Activated CD4-positive, alpha-beta T cell treated with anti-CD3 and anti-CD28 coated beads, Interleukin-2, amount 10 ng/mL, durations not matched to agents 7 days and 5 days (primary cell): ENCODE data around the gene GULP1. TPM values are rescaled to one million over a fixed set of nuclear protein-coding genes. Genes with fewer than 3 reads are reported as not detected.

Experiments
- CTCF ChIA-PET: fragments of 350-600 bp; sonication (Branson Sonifier 250); formaldehyde crosslinking; loops from one replicate; lab custom pipeline; 2021; ENCODE audit warnings: antibody characterized with exemption; lab: Charles Lee
- POLR2A ChIA-PET: fragments of 350-600 bp; sonication (Branson Sonifier 250); formaldehyde crosslinking; loops from one replicate; lab custom pipeline; 2021; ENCODE audit warnings: antibody characterized with exemption; lab: Charles Lee
- DNase-seq: peaks from one replicate; pipeline ENCODE4 v3.0.0-alpha.2; 2020
- H3K27ac Mint-ChIP-seq: one replicate; pipeline ENCODE4 v1.8.0; 2021; ENCODE audit warnings: mild to moderate bottlenecking, moderate library complexity, mixed read lengths
- H3K27me3 Mint-ChIP-seq: one replicate; pipeline ENCODE4 v1.8.0; 2021; ENCODE audit warnings: mixed read lengths
- H3K36me3 Mint-ChIP-seq: one replicate; pipeline ENCODE4 v1.8.0; 2021; ENCODE audit warnings: low read depth, mixed read lengths
- H3K4me1 Mint-ChIP-seq: one replicate; pipeline ENCODE4 v1.8.0; 2021; ENCODE audit warnings: mixed read lengths
- H3K4me3 Mint-ChIP-seq: one replicate; pipeline ENCODE4 v1.8.0; 2021; ENCODE audit warnings: mild to moderate bottlenecking, moderate library complexity, mixed read lengths
- H3K9me3 Mint-ChIP-seq: one replicate; pipeline ENCODE4 v1.8.0; 2021; ENCODE audit warnings: mixed read lengths
- total RNA-seq, 2 experiments: library from RNA; stranded (reverse); gene quantifications; one replicate each; pipeline ENCODE4 v1.2.3, GENCODE V29; 2021

The GULP1 gene
- total RNA-seq, 2 experiments from 2014 or later = not detected

DNA sequence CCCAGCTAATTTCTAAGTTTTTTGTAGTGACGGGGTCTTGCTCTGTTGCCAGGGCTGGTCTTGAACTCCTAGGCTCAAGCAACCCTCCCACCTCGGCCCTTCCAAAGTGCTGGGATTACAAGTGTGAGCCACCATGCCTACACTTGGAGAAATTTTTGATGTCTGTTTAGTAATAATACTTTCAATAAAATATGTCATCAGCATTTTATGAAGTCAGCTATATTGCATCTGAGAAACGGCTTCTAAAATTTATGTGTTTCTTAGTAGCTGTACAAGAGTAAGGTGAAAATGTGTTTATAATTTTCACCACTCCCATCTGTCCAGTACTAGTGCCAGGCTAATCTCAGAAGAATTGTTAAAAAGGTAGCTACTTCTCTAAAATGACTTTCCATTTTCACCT lies 46.8 kb downstream of the GULP1 start:
- Mint-ChIP-seq H3K27me3 (no peaks in the 10 kb centered on the region), H3K36me3 (no peaks in the 10 kb centered on the region), H3K4me1 (no peaks in the 10 kb centered on the region), H3K4me3 (no peak overlapping the region), H3K9me3 (no peaks in the 10 kb centered on the region), H3K27ac (no peak overlapping the region)
- DNase-seq = no peak
- ChIA-PET CTCF (no interaction called here), POLR2A (no interaction called here)

DNA sequence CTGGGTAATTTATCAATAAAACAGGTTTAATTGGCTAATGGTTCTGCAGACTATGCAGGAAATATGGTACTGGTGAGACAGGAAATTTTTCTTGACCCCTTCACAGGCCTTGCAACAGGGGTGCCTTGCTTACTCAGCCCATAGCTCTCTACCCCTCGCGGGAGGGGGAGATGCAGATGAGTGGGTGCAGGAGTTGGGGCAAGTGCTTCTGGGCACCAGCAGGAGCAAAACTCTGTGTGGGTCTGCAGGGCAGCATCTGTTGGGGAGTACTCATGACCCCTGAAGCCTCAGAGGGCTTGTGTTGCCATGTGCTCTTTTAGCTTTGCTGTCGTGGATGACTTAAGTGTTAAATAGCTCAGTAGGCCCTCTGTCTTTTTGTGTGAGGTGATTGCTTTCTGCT lies 48.6 kb downstream of the GULP1 start:
- no peak for DNase-seq
- Mint-ChIP-seq H3K27ac (no peak overlapping the region), H3K36me3 (no peaks in the 10 kb centered on the region), H3K27me3 (no peaks in the 10 kb centered on the region), H3K4me3 (no peak overlapping the region), H3K4me1 (no peaks in the 10 kb centered on the region), H3K9me3 (no peaks in the 10 kb centered on the region)
- ChIA-PET CTCF (no interaction called here), POLR2A (no interaction called here)

DNA sequence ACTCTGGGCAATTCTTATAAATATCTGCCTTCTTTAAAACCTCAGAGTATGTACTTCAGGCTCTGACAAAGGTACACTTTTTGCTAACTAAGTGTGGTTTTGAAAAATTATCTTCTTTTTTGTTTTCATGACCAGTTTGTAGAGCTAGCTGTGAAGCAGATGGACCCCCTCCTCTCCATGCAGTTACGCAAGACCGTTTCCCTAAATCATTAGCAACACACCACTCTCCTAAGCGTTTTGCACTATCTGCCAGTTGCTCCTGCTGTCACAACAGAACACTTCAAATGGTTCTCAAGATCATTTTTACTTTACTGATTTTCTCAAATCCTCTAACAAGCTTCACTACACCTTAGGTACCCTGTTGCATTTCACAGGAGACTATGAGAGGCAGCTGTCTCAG lies 53.3 kb downstream of the GULP1 start:
- Mint-ChIP-seq H3K27me3 (no peaks in the 10 kb centered on the region), H3K36me3 (no peaks in the 10 kb centered on the region), H3K4me1 (no peaks in the 10 kb centered on the region), H3K4me3 (no peak overlapping the region), H3K9me3 (no peaks in the 10 kb centered on the region), H3K27ac (no peak overlapping the region)
- ChIA-PET POLR2A (no interaction called here), CTCF (no interaction called here)
- no peak for DNase-seq

DNA sequence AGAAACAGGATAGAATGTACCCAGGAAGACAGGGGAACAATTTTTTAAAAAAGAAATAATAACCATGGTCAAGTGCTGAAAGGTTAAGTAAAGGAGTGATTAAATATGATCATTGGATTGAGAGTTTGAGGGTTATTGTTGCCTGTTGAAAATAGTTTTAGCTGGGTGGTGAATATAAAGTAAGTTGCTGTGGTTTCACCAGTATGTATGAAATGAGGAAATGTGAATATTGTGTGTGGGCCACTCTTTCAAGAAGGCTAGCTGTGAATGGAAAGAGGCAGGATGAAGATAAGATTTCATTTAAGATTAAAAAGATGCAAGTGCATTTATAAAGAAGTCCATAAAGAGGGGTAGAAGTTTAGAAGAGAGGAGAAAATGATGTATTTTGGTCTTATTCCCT lies 53.8 kb downstream of the GULP1 start:
- H3K27ac Mint-ChIP-seq = no peak overlapping the region
- DNase-seq = no peak
- H3K4me1 Mint-ChIP-seq = no peaks in the 10 kb centered on the region

DNA sequence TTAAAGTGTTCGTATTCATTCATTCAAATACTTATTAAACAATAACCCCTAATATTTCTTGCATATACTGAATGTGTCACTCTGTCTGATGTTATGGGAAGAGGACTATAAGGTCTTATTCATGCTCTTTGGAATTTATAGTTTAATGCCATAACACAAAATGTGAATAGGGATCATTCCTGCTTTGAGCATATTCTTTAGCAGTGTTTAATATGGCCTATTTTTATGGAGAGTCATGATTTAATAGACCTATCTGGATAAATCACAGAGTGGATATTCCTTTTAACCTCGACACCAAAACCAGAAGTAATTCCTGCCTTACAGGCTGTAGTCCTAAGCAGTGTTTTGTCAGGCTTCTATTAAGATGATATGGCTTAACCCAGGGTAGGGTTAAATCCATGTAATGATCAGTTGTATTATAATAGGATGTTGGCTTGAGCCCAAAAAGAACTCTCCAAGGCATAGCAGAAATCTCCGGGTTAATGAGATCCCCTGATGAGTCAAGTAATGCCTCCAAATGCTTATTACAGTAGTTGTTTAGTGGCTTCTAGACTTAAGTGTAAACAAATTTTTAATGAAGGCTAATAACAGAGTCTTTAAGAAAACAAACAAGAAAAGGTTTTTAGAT lies 54.3 kb downstream of the GULP1 start:
- Mint-ChIP-seq H3K27ac (no peak overlapping the region), H3K9me3 (no peaks in the 10 kb centered on the region), H3K36me3 (no peaks in the 10 kb centered on the region), H3K27me3 (no peaks in the 10 kb centered on the region), H3K4me1 (no peaks in the 10 kb centered on the region), H3K4me3 (no peak overlapping the region)
- ChIA-PET CTCF (no interaction called here), POLR2A (no interaction called here)
- DNase-seq = no peak

More for the DNA sequence above, 53.8 kb downstream of the GULP1 start:
- Mint-ChIP-seq H3K4me3 (no peak overlapping the region), H3K36me3 (no peaks in the 10 kb centered on the region), H3K9me3 (no peaks in the 10 kb centered on the region), H3K27me3 (no peaks in the 10 kb centered on the region)
- POLR2A ChIA-PET = no interaction called here
- CTCF ChIA-PET = no interaction called here

DNA sequence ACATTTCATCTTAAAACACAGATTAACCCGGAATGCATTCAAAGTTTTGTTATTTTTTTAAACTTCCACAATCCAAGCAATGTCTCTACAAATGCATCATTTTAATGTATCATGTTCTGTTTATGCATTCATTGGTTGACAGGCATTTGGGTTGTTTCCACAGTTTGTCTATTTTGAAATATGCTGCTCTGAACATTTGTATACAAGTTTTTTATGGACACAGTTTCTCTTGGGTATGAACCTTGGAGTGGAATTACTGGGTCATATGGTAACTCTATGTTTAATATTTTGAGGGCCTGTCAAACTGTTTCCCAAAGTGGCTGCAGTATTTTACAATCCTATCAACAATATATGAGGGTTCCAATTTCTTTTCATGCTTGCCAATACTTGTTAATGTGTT lies 57.3 kb downstream of the GULP1 start:
- Mint-ChIP-seq H3K4me3 (no peak overlapping the region), H3K36me3 (no peaks in the 10 kb centered on the region), H3K27me3 (no peaks in the 10 kb centered on the region), H3K9me3 (no peaks in the 10 kb centered on the region), H3K27ac (no peak overlapping the region), H3K4me1 (no peaks in the 10 kb centered on the region)
- no peak for DNase-seq
- POLR2A ChIA-PET = no interaction called here
- CTCF ChIA-PET = no interaction called here

DNA sequence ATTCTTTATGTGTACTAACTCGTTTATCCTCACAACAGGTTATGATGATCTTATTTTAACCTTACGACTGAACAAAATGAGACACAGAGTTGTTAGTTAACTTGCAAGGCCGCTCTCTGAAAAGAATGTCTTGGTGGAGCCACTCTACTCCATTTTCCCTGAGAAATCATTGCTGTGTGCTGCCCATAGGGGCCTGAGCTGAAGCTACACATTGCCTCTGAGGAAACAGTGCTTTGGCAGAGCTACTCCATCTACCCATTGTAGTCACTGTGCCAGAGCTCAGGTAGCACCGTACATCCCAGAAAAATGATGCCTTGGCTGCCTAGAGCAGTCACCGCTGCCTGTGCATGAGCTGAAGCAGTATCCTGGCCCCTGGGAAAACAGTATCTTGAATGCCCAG lies 61.6 kb downstream of the GULP1 start:
- no peak overlapping the region for H3K27ac Mint-ChIP-seq
- ChIA-PET CTCF (no interaction called here), POLR2A (no interaction called here)
- no peak for DNase-seq
- no peak overlapping the region for H3K4me3 Mint-ChIP-seq
- no peaks in the 10 kb centered on the region for H3K9me3 Mint-ChIP-seq
- no peaks in the 10 kb centered on the region for H3K4me1 Mint-ChIP-seq
- no peaks in the 10 kb centered on the region for H3K36me3 Mint-ChIP-seq
- H3K27me3 Mint-ChIP-seq = no peaks in the 10 kb centered on the region

DNA sequence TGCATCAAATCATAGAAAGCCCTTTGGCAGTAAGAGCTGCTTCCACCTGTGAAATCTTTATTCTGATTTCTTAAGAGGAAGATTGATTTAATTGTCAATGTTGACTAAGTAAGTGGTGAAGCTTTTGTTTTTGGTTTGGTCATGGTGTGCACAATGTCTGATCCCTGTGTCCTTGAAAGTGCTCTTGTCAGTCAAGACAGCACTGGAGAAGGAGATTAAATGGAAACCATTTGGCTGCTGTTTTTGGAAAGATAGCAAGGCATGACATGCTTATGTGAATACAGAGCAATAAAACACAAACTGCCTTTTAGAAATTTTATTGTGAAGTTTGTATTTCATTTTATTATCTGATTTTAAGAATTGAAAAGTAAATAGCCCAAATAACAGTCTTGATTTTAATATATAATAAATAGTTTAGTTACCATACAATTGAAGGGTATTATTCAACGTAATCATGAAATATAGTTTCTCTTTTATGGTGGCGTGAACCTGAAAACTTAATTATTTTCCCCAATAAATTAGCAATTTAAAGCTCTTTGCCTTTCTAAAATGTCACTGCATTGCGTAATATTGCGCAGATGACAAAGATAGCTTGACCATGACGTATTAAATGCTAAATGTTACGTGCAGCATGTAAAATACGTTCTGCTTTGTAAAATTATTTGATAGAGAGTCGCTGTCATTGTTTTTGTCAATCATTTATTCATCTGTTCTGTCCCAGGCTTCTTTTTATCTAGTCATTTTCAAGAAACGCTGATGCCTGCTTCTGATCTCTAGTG lies 69.0 kb downstream of the GULP1 start:
- Mint-ChIP-seq H3K27ac (no peak overlapping the region), H3K4me1 (no peaks in the 10 kb centered on the region), H3K27me3 (no peaks in the 10 kb centered on the region), H3K4me3 (no peak overlapping the region), H3K9me3 (no peaks in the 10 kb centered on the region), H3K36me3 (no peaks in the 10 kb centered on the region)
- ChIA-PET POLR2A (no interaction called here), CTCF (no interaction called here)
- DNase-seq = no peak

DNA sequence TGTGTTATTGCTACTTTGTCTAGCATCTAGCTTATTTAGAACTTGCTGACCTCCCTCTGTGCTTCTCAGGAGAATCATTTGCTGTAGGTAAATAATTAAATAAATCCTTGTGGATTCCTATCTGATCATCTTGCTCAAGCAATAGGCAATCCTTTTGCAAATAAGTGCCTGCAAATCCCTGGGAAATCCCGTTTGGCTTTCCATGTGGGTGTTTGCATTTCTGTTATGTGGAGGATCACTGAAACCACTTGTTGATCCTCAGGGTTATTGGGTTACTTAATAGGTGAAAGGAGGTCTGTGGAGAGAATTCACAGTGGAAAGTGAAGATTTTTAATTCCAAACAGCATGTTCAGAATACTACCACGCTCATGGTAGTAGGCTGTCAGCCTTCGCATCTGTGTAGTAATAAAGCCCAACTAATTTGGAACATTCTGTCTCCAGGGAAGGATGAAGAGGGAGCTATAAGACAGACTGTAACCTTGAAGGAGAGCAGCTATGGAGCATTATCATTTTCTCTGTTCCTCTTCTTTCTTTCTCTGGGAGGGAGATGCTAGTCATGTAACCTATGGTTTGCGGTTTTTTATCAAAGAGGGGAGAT lies 72.5 kb downstream of the GULP1 start:
- no peaks in the 10 kb centered on the region for H3K4me1 Mint-ChIP-seq
- H3K9me3 Mint-ChIP-seq = no peaks in the 10 kb centered on the region
- H3K27me3 Mint-ChIP-seq = no peaks in the 10 kb centered on the region
- ChIA-PET CTCF (no interaction called here), POLR2A (no interaction called here)
- no peak overlapping the region for H3K4me3 Mint-ChIP-seq
- DNase-seq = no peak
- H3K36me3 Mint-ChIP-seq = no peaks in the 10 kb centered on the region
- no peak overlapping the region for H3K27ac Mint-ChIP-seq

DNA sequence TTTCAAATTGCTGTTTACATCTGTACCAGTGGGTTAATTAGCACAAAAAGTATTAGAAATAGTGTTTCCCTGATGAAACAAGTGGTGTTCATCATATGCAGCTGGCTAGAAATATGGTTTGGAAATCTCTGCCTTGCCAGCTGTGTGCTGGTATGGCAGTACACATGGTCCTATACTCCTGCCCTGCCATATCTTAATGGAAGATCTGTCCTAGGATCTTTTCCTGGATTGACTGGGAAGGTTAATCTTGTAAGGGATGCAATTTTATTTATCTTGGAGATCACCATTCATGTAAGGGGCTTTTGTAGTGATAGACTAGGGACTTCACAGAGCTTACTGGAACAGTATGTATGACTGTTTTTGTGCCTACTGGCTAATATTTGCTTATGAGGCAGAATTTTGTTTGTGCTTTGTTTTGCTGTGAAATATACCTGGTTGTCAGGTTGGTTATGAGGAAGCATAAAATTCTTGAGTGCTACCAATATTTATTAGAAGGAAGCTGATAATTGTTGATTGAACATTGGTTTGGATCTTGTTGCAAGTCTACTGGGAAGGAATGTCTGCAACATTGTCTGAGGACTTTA lies 73.5 kb downstream of the GULP1 start:
- no peak overlapping the region for H3K4me3 Mint-ChIP-seq
- no peaks in the 10 kb centered on the region for H3K9me3 Mint-ChIP-seq
- ChIA-PET POLR2A (no interaction called here), CTCF (no interaction called here)
- DNase-seq = no peak
- H3K4me1 Mint-ChIP-seq = no peaks in the 10 kb centered on the region
- H3K27me3 Mint-ChIP-seq = no peaks in the 10 kb centered on the region
- H3K27ac Mint-ChIP-seq = no peak overlapping the region
- H3K36me3 Mint-ChIP-seq = no peaks in the 10 kb centered on the region

DNA sequence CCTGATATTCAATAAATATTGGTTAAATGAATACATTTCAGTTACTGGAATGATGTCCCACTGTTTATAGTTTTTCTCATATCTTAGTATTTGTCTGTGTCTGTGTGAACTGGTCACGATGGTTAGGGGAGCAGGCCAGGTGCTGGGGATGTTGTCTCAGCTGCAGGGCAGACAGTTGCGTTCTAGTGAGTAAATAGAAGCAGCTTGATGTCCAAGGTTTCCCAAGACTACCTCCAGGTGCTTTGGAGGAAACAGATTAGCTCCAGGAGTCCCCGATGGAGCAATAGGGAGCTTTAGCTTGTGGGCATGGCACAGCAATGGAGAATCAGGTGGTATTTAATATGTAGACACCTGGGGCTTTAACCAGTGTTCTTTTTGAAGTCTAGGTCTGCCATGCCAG lies 75.5 kb downstream of the GULP1 start:
- DNase-seq = no peak
- Mint-ChIP-seq H3K27ac (no peak overlapping the region), H3K27me3 (no peaks in the 10 kb centered on the region), H3K9me3 (no peaks in the 10 kb centered on the region), H3K4me1 (no peaks in the 10 kb centered on the region), H3K36me3 (no peaks in the 10 kb centered on the region), H3K4me3 (no peak overlapping the region)
- POLR2A ChIA-PET = no interaction called here
- CTCF ChIA-PET = no interaction called here

DNA sequence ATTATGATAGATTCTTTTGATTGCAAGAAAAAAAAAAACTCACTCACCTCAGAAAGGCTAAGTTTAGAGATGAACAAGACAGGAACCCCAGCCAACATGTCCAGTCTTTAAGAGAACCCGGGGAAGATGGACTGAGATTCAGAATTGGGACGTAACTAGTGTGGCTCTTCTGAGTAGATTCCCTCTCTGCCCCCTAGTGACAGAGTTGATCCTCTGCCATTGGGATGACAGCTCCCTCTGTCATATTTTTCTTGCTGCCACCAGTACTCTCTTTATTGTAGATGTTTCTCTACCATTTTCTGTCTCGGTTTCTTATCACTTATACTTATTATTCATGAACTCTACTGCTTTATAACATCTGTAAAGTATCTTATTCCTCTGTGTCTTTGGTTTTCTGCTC lies 77.7 kb downstream of the GULP1 start:
- no peak overlapping the region for H3K4me3 Mint-ChIP-seq
- no peaks in the 10 kb centered on the region for H3K9me3 Mint-ChIP-seq
- no peaks in the 10 kb centered on the region for H3K36me3 Mint-ChIP-seq
- no peaks in the 10 kb centered on the region for H3K27me3 Mint-ChIP-seq
- H3K27ac Mint-ChIP-seq = no peak overlapping the region
- POLR2A ChIA-PET = no interaction called here
- CTCF ChIA-PET = interaction anchor here (0.6 kb wide), 1 partner anchor 294 kb away, joined by 6 read pairs; no protein-coding TSS in a partner anchor
- no peaks in the 10 kb centered on the region for H3K4me1 Mint-ChIP-seq
- DNase-seq = peak; percentile 9

DNA sequence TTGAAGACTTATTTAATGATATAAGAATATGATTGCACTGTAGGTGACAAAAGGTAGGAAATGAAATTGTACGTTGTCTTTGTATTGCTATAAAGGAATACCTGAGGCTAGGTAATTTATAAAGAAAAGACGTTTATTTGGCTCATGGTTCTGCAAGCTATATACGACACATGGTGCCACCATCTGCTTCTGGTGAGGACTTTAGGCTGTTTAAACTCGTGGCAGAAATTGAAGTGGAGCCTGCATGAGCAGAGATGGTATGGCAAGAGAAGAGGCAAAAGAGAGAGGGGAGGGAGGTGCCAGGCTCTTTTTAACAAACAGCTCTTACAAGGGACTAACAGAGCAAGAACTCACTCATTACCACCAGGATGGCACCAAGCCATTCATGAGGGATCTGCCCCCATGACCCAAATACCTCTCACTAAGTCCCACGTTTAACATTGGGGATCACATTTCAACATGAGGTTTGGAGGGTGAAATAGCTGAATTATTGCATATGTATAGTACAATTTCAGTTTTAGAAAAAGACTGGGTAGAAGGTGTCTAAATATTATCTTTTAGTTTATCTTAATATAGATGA lies 86.8 kb downstream of the GULP1 start:
- H3K4me1 Mint-ChIP-seq = no peaks in the 10 kb centered on the region
- H3K9me3 Mint-ChIP-seq = no peaks in the 10 kb centered on the region
- DNase-seq = no peak
- H3K27ac Mint-ChIP-seq = no peak overlapping the region
- H3K36me3 Mint-ChIP-seq = no peaks in the 10 kb centered on the region
- CTCF ChIA-PET = no interaction called here
- no peak overlapping the region for H3K4me3 Mint-ChIP-seq
- H3K27me3 Mint-ChIP-seq = no peaks in the 10 kb centered on the region
- POLR2A ChIA-PET = no interaction called here
